GM12891 (cell line): Measurements from ENCODE around the gene CACNG6.

Experiments
- POLR2A ChIP-seq: IDR thresholded peaks from 2 replicates; pipeline ENCODE4 v1.6.1; 2011; ENCODE audit warnings: low read depth, low read length, control low read depth
- POLR2AphosphoS5 ChIP-seq: IDR thresholded peaks from 2 replicates; pipeline ENCODE4 v1.6.1; 2011; ENCODE audit warnings: low read depth, low read length, control low read depth
- POU2F2 ChIP-seq: IDR thresholded peaks from 2 replicates; pipeline ENCODE4 v1.6.1; 2011; ENCODE audit warnings: low read depth, mild to moderate bottlenecking, control low read depth, low read length, moderate library complexity
- SPI1 ChIP-seq: IDR thresholded peaks from 2 replicates; pipeline ENCODE4 v1.6.1; 2011; ENCODE audit warnings: low read depth, low read length, control low read depth

- TF ChIP-seq POLR2A = no peak
- TF ChIP-seq POLR2AphosphoS5 = no peak
- TF ChIP-seq SPI1 = no peak
- no peak for TF ChIP-seq POU2F2
Measured at GRCh38 chr19:54035215-54036178, 44.1 kb downstream of the CACNG6 start.
